Activated T-helper 1 cell treated with anti-CD3 and anti-CD28 coated beads, Interleukin-12 subunit alpha, Interleukin-12 subunit beta, Interleukin-2, Interleukin-4 antibody, amounts not matched to agents 30 ng/mL and 10 ng/mL and 1 ng/mL, durations not matched to agents 14 hours and 24 hours and 36 hours (primary cell): ENCODE data around the gene OAS3. TPM values are rescaled to one million over a fixed set of nuclear protein-coding genes. Genes with fewer than 3 reads are reported as not detected.
A peak's percentile ranks its signal among the peaks of the same experiment; 100 is the strongest.

Source experiments
- DNase-seq: peaks from one replicate; pipeline ENCODE4 v3.0.0; 2021; ENCODE audit warnings: low spot score
- H3K27ac Mint-ChIP-seq: one replicate; pipeline ENCODE4 v1.8.0; 2021; ENCODE audit warnings: mild to moderate bottlenecking, mixed read lengths
- H3K27me3 Mint-ChIP-seq: one replicate; pipeline ENCODE4 v1.8.0; 2022; ENCODE audit warnings: mild to moderate bottlenecking, moderate library complexity, mixed read lengths; ENCODE audit not compliant: insufficient read depth
- H3K36me3 Mint-ChIP-seq: one replicate; pipeline ENCODE4 v1.8.0; 2021; ENCODE audit warnings: low read depth, mixed read lengths
- H3K4me1 Mint-ChIP-seq: one replicate; pipeline ENCODE4 v1.8.0; 2021; ENCODE audit warnings: low read depth, mixed read lengths
- H3K4me3 Mint-ChIP-seq: one replicate; pipeline ENCODE4 v1.8.0; 2021; ENCODE audit warnings: mild to moderate bottlenecking, moderate library complexity, mixed read lengths
- H3K9me3 Mint-ChIP-seq: one replicate; pipeline ENCODE4 v1.8.0; 2021; ENCODE audit warnings: mixed read lengths
- intact Hi-C: fragments of 100-400 bp; cut with micrococcal nuclease; formaldehyde crosslinking; loops from one replicate; pipeline ENCODE4 v1.15.1; 2024
- total RNA-seq: library from RNA; stranded (reverse); gene quantifications from 2 replicates; pipeline ENCODE4 v1.2.3, GENCODE V29; 2022

Gene OAS3
- total RNA-seq, 1 donor from 2014 or later = 50.1 TPM

- H3K9me3 Mint-ChIP-seq = peaks cover 7% of the 10 kb centered on the region
- no peak overlapping the region for H3K4me3 Mint-ChIP-seq
- intact Hi-C loops = no loop called here
- H3K27me3 Mint-ChIP-seq = no peaks in the 10 kb centered on the region
- H3K36me3 Mint-ChIP-seq = peaks cover 84% of the 10 kb centered on the region
- H3K4me1 Mint-ChIP-seq = peaks cover 22% of the 10 kb centered on the region
- H3K27ac Mint-ChIP-seq = no peak overlapping the region
- no peak for DNase-seq
Measured at GRCh38 chr12:112997506-112997905, 59.2 kb downstream of the OAS3 start.

GRCh38 chr12:112998987-112999767 is 60.9 kb downstream of the OAS3 start:
- Mint-ChIP-seq H3K36me3 (peaks cover 81% of the 10 kb centered on the region), H3K4me1 (peaks cover 6% of the 10 kb centered on the region), H3K9me3 (peaks cover 7% of the 10 kb centered on the region), H3K27me3 (no peaks in the 10 kb centered on the region), H3K4me3 (no peak overlapping the region), H3K27ac (peak overlapping the region; percentile 8)
- intact Hi-C loops = no loop called here
- DNase-seq = no peak

GRCh38 chr12:113000433-113000832 is 62.2 kb downstream of the OAS3 start:
- H3K4me3 Mint-ChIP-seq = no peak overlapping the region
- no peaks in the 10 kb centered on the region for H3K4me1 Mint-ChIP-seq
- peaks cover 7% of the 10 kb centered on the region for H3K9me3 Mint-ChIP-seq
- intact Hi-C loops = no loop called here
- H3K27me3 Mint-ChIP-seq = no peaks in the 10 kb centered on the region
- peaks cover 82% of the 10 kb centered on the region for H3K36me3 Mint-ChIP-seq
- no peak overlapping the region for H3K27ac Mint-ChIP-seq
- no peak for DNase-seq

- intact Hi-C loops = no loop called here
- no peak for DNase-seq
- Mint-ChIP-seq H3K36me3 (peaks cover 71% of the 10 kb centered on the region), H3K27ac (no peak overlapping the region), H3K9me3 (peaks cover 7% of the 10 kb centered on the region), H3K27me3 (no peaks in the 10 kb centered on the region), H3K4me3 (no peak overlapping the region), H3K4me1 (peaks cover 6% of the 10 kb centered on the region)
Measured at GRCh38 chr12:113002155-113002554, 63.9 kb downstream of the OAS3 start.

- no peaks in the 10 kb centered on the region for H3K27me3 Mint-ChIP-seq
Measured at GRCh38 chr12:113002676-113003075, 64.4 kb downstream of the OAS3 start.

GRCh38 chr12:113003636-113004035 is 65.4 kb downstream of the OAS3 start:
- Mint-ChIP-seq H3K27ac (no peak overlapping the region), H3K27me3 (no peaks in the 10 kb centered on the region), H3K36me3 (peaks cover 67% of the 10 kb centered on the region), H3K9me3 (peaks cover 2% of the 10 kb centered on the region), H3K4me1 (peaks cover 6% of the 10 kb centered on the region), H3K4me3 (no peak overlapping the region)
- no peak for DNase-seq
- intact Hi-C loops = no loop called here

More at GRCh38 chr12:113002676-113003075, 64.4 kb downstream of the OAS3 start:
- Mint-ChIP-seq H3K4me1 (peaks cover 6% of the 10 kb centered on the region), H3K4me3 (no peak overlapping the region), H3K36me3 (peaks cover 70% of the 10 kb centered on the region), H3K27ac (no peak overlapping the region), H3K9me3 (peaks cover 6% of the 10 kb centered on the region)
- DNase-seq = no peak
- intact Hi-C loops = no loop called here

GRCh38 chr12:113005762-113006161 is 67.5 kb downstream of the OAS3 start:
- intact Hi-C loops = no loop called here
- Mint-ChIP-seq H3K4me3 (no peak overlapping the region), H3K9me3 (no peaks in the 10 kb centered on the region), H3K27me3 (no peaks in the 10 kb centered on the region), H3K4me1 (peaks cover 6% of the 10 kb centered on the region), H3K27ac (no peak overlapping the region), H3K36me3 (peaks cover 65% of the 10 kb centered on the region)
- no peak for DNase-seq

GRCh38 chr12:113006206-113006605 is 67.9 kb downstream of the OAS3 start:
- H3K9me3 Mint-ChIP-seq = no peaks in the 10 kb centered on the region
- peaks cover 67% of the 10 kb centered on the region for H3K36me3 Mint-ChIP-seq
- no peak for DNase-seq
- peaks cover 6% of the 10 kb centered on the region for H3K4me1 Mint-ChIP-seq
- no peak overlapping the region for H3K27ac Mint-ChIP-seq
- intact Hi-C loops = no loop called here
- H3K27me3 Mint-ChIP-seq = no peaks in the 10 kb centered on the region
- no peak overlapping the region for H3K4me3 Mint-ChIP-seq

GRCh38 chr12:113006641-113007040 is 68.4 kb downstream of the OAS3 start:
- Mint-ChIP-seq H3K27me3 (no peaks in the 10 kb centered on the region), H3K27ac (no peak overlapping the region), H3K4me3 (no peak overlapping the region), H3K4me1 (peaks cover 6% of the 10 kb centered on the region), H3K9me3 (no peaks in the 10 kb centered on the region), H3K36me3 (peaks cover 68% of the 10 kb centered on the region)
- no peak for DNase-seq
- intact Hi-C loops = no loop called here

- Mint-ChIP-seq H3K4me1 (peaks cover 6% of the 10 kb centered on the region), H3K27ac (no peak overlapping the region), H3K27me3 (no peaks in the 10 kb centered on the region), H3K9me3 (no peaks in the 10 kb centered on the region), H3K36me3 (peaks cover 73% of the 10 kb centered on the region), H3K4me3 (no peak overlapping the region)
- DNase-seq = no peak
- intact Hi-C loops = no loop called here
Measured at GRCh38 chr12:113007166-113007565, 68.9 kb downstream of the OAS3 start.

GRCh38 chr12:113010701-113011100 is 72.4 kb downstream of the OAS3 start:
- intact Hi-C loops = no loop called here
- H3K27ac Mint-ChIP-seq = no peak overlapping the region
- DNase-seq = no peak
- H3K27me3 Mint-ChIP-seq = no peaks in the 10 kb centered on the region
- H3K4me1 Mint-ChIP-seq = peaks cover 6% of the 10 kb centered on the region
- no peaks in the 10 kb centered on the region for H3K9me3 Mint-ChIP-seq
- peaks cover 53% of the 10 kb centered on the region for H3K36me3 Mint-ChIP-seq
- H3K4me3 Mint-ChIP-seq = no peak overlapping the region

- no peak for DNase-seq
- Mint-ChIP-seq H3K36me3 (peaks cover 27% of the 10 kb centered on the region), H3K27ac (peak overlapping the region; percentile 4), H3K9me3 (no peaks in the 10 kb centered on the region), H3K27me3 (peaks cover 1% of the 10 kb centered on the region), H3K4me1 (no peaks in the 10 kb centered on the region), H3K4me3 (no peak overlapping the region)
- intact Hi-C loops = no loop called here
Measured at GRCh38 chr12:113014565-113014964, 76.3 kb downstream of the OAS3 start.

GRCh38 chr12:113016796-113017195 is 78.5 kb downstream of the OAS3 start:
- H3K4me3 Mint-ChIP-seq = no peak overlapping the region
- H3K27ac Mint-ChIP-seq = no peak overlapping the region
- intact Hi-C loops = no loop called here
- DNase-seq = no peak
- peaks cover 4% of the 10 kb centered on the region for H3K27me3 Mint-ChIP-seq
- no peaks in the 10 kb centered on the region for H3K4me1 Mint-ChIP-seq
- peaks cover 8% of the 10 kb centered on the region for H3K36me3 Mint-ChIP-seq
- H3K9me3 Mint-ChIP-seq = no peaks in the 10 kb centered on the region

- Mint-ChIP-seq H3K9me3 (no peaks in the 10 kb centered on the region), H3K36me3 (no peaks in the 10 kb centered on the region)
- no peak for DNase-seq
Measured at GRCh38 chr12:113019025-113019424, 80.8 kb downstream of the OAS3 start.

More at GRCh38 chr12:113019025-113019424, 80.8 kb downstream of the OAS3 start:
- intact Hi-C loops = no loop called here
- no peak overlapping the region for H3K4me3 Mint-ChIP-seq
- no peak overlapping the region for H3K27ac Mint-ChIP-seq
- H3K27me3 Mint-ChIP-seq = peaks cover 4% of the 10 kb centered on the region
- H3K4me1 Mint-ChIP-seq = peaks cover 6% of the 10 kb centered on the region
